Measurements from ENCODE around the gene RPL11.
"Not testable (repeated sequence)": the region's sequence is repeated elsewhere in the genome, so short reads cannot be mapped to it uniquely, and the experiment has no call there.

Gene RPL11

GRCh38 chr1:23673086-23673813, 18.4 kb upstream of the RPL11 start:
- no peak overlapping the region for H2AFZ ChIP-seq (ENCODE audit: low read depth, low read length)
- no peak overlapping the region for H3K9ac ChIP-seq (ENCODE audit: low read length)
- H3K79me2 ChIP-seq (ENCODE audit: low read length) = no peaks in the 10 kb centered on the region
- H3K4me3 ChIP-seq (ENCODE audit: low read length) = no peak overlapping the region
- no peaks in the 10 kb centered on the region for H3K9me3 ChIP-seq (ENCODE audit: insufficient read depth, low read length)
- TF ChIP-seq, protein P1, sequence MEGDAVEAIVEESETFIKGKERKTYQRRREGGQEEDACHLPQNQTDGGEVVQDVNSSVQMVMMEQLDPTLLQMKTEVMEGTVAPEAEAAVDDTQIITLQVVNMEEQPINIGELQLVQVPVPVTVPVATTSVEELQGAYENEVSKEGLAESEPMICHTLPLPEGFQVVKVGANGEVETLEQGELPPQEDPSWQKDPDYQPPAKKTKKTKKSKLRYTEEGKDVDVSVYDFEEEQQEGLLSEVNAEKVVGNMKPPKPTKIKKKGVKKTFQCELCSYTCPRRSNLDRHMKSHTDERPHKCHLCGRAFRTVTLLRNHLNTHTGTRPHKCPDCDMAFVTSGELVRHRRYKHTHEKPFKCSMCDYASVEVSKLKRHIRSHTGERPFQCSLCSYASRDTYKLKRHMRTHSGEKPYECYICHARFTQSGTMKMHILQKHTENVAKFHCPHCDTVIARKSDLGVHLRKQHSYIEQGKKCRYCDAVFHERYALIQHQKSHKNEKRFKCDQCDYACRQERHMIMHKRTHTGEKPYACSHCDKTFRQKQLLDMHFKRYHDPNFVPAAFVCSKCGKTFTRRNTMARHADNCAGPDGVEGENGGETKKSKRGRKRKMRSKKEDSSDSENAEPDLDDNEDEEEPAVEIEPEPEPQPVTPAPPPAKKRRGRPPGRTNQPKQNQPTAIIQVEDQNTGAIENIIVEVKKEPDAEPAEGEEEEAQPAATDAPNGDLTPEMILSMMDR (IDR thresholded peaks at IDR 0.05; ENCODE audit: low read depth, low read length) = no peak
- no peak for TF ChIP-seq EZH2phosphoT487 (IDR thresholded peaks at IDR 0.05; ENCODE audit: low read depth)
- no peaks in the 10 kb centered on the region for H3K36me3 ChIP-seq (replicated peaks; ENCODE audit: low read depth, low read length)
- 0 out of 2 replicates have a peak, but pooled peaks cover 2% of the 10 kb centered on the region for H3K27me3 ChIP-seq (ENCODE audit: low read depth, low read length)
- H4K20me1 ChIP-seq (ENCODE audit: insufficient read depth, low read length) = no peaks in the 10 kb centered on the region
- no peak overlapping the region for H3K4me2 ChIP-seq (ENCODE audit: low read length)
- H3K4me1 ChIP-seq (ENCODE audit: low read length) = no peaks in the 10 kb centered on the region
- H3K27ac ChIP-seq (ENCODE audit: low read length) = no peak overlapping the region

- H3K36me3 ChIP-seq (replicated peaks; ENCODE audit: low read depth, low read length) = no peaks in the 10 kb centered on the region
- H3K9ac ChIP-seq (ENCODE audit: low read length) = no peak overlapping the region
- no peak overlapping the region for H2AFZ ChIP-seq (ENCODE audit: low read depth, low read length)
- no peaks in the 10 kb centered on the region for H3K4me1 ChIP-seq (ENCODE audit: low read length)
- no peak overlapping the region for H3K4me2 ChIP-seq (ENCODE audit: low read length)
- TF ChIP-seq, protein P1 (IDR thresholded peaks at IDR 0.05; ENCODE audit: low read depth, low read length) = no peak
- TF ChIP-seq EZH2phosphoT487 (IDR thresholded peaks at IDR 0.05; ENCODE audit: low read depth) = no peak
- no peak overlapping the region for H3K27ac ChIP-seq (ENCODE audit: low read length)
- H3K9me3 ChIP-seq (ENCODE audit: insufficient read depth, low read length) = no peaks in the 10 kb centered on the region
- H3K4me3 ChIP-seq (ENCODE audit: low read length) = no peak overlapping the region
- no peaks in the 10 kb centered on the region for H3K79me2 ChIP-seq (ENCODE audit: low read length)
- no peaks in the 10 kb centered on the region for H3K27me3 ChIP-seq (ENCODE audit: low read depth, low read length)
- no peaks in the 10 kb centered on the region for H4K20me1 ChIP-seq (ENCODE audit: insufficient read depth, low read length)
Measured at GRCh38 chr1:23679815-23680214, 11.8 kb upstream of the RPL11 start.

GRCh38 chr1:23682946-23683345, 8.7 kb upstream of the RPL11 start:
- H3K9ac ChIP-seq (ENCODE audit: low read length) = no peak overlapping the region
- H2AFZ ChIP-seq (ENCODE audit: low read depth, low read length) = no peak overlapping the region
- H3K27ac ChIP-seq (ENCODE audit: low read length) = no peak overlapping the region
- H3K9me3 ChIP-seq (ENCODE audit: insufficient read depth, low read length) = no peaks in the 10 kb centered on the region
- H3K4me3 ChIP-seq (ENCODE audit: low read length) = no peak overlapping the region
- no peak overlapping the region for H3K4me2 ChIP-seq (ENCODE audit: low read length)
- no peak for TF ChIP-seq EZH2phosphoT487 (IDR thresholded peaks at IDR 0.05; ENCODE audit: low read depth)
- TF ChIP-seq, protein P1 (IDR thresholded peaks at IDR 0.05; ENCODE audit: low read depth, low read length) = no peak
- no peaks in the 10 kb centered on the region for H3K79me2 ChIP-seq (ENCODE audit: low read length)
- no peaks in the 10 kb centered on the region for H4K20me1 ChIP-seq (ENCODE audit: insufficient read depth, low read length)
- H3K4me1 ChIP-seq (ENCODE audit: low read length) = peaks cover 7% of the 10 kb centered on the region; the same call in 1 of the 2 replicates
- H3K36me3 ChIP-seq (replicated peaks; ENCODE audit: low read depth, low read length) = no peaks in the 10 kb centered on the region
- H3K27me3 ChIP-seq (ENCODE audit: low read depth, low read length) = no peaks in the 10 kb centered on the region

GRCh38 chr1:23684415-23684814, 7.2 kb upstream of the RPL11 start:
- H3K79me2 ChIP-seq (ENCODE audit: low read length) = no peaks in the 10 kb centered on the region
- no peaks in the 10 kb centered on the region for H3K27me3 ChIP-seq (ENCODE audit: low read depth, low read length)
- no peaks in the 10 kb centered on the region for H4K20me1 ChIP-seq (ENCODE audit: insufficient read depth, low read length)
- H3K9me3 ChIP-seq (ENCODE audit: insufficient read depth, low read length) = no peaks in the 10 kb centered on the region
- no peak overlapping the region for H3K9ac ChIP-seq (ENCODE audit: low read length)
- H3K27ac ChIP-seq (ENCODE audit: low read length) = no peak overlapping the region
- no peak overlapping the region for H3K4me2 ChIP-seq (ENCODE audit: low read length)
- no peak for TF ChIP-seq EZH2phosphoT487 (IDR thresholded peaks at IDR 0.05; ENCODE audit: low read depth)
- TF ChIP-seq, protein P1 (IDR thresholded peaks at IDR 0.05; ENCODE audit: low read depth, low read length) = no peak
- H3K4me3 ChIP-seq (ENCODE audit: low read length) = no peak overlapping the region
- H2AFZ ChIP-seq (ENCODE audit: low read depth, low read length) = no peak overlapping the region
- H3K36me3 ChIP-seq (replicated peaks; ENCODE audit: low read depth, low read length) = no peaks in the 10 kb centered on the region
- H3K4me1 ChIP-seq (ENCODE audit: low read length) = peaks cover 7% of the 10 kb centered on the region; the same call in 1 of the 2 replicates

DNA sequence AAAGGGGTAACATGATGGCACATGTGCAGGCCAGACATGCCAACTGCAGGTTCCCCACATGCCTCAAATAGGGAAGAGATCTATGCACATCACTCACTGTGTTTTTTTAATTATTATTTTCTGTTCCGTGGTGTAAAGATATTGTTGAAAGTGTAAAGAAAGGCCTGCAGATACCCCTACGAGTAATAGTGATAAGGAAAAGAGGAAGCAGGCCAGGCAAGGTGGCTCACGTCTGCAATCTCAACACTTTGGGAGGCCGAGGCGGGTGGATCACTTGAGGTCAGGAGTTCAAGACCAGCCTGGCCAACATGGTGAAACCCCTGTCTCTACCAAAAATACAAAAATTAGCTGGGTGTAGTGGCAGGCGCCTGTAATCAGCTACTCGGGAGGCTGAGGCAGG, 6.4 kb upstream of the RPL11 start:
- not testable (repeated sequence) for H3K9me3 ChIP-seq (ENCODE audit: insufficient read depth, low read length); H3K36me3 ChIP-seq (replicated peaks; ENCODE audit: low read depth, low read length); H3K27me3 ChIP-seq (ENCODE audit: low read depth, low read length); H3K4me1 ChIP-seq (ENCODE audit: low read length); H3K27ac ChIP-seq (ENCODE audit: low read length); H3K4me3 ChIP-seq (ENCODE audit: low read length); H3K4me2 ChIP-seq (ENCODE audit: low read length); H3K9ac ChIP-seq (ENCODE audit: low read length); H3K79me2 ChIP-seq (ENCODE audit: low read length); H4K20me1 ChIP-seq (ENCODE audit: insufficient read depth, low read length); H2AFZ ChIP-seq (ENCODE audit: low read depth, low read length)

- not testable (repeated sequence) for H3K9me3 ChIP-seq (ENCODE audit: insufficient read depth, low read length); H3K4me3 ChIP-seq (ENCODE audit: low read length); H3K36me3 ChIP-seq (replicated peaks; ENCODE audit: low read depth, low read length); H3K27me3 ChIP-seq (ENCODE audit: low read depth, low read length); H4K20me1 ChIP-seq (ENCODE audit: insufficient read depth, low read length); H3K9ac ChIP-seq (ENCODE audit: low read length); H2AFZ ChIP-seq (ENCODE audit: low read depth, low read length); H3K4me2 ChIP-seq (ENCODE audit: low read length); H3K4me1 ChIP-seq (ENCODE audit: low read length); H3K27ac ChIP-seq (ENCODE audit: low read length)
- peaks cover 13% of the 10 kb centered on the region for H3K79me2 ChIP-seq (ENCODE audit: low read length)
Measured at GRCh38 chr1:23687680-23688079, 3.9 kb upstream of the RPL11 start.

Measured in OCI-LY3 (cell line).